Stimulated activated CD4-positive, alpha-beta T cell treated with anti-CD3 and anti-CD28 coated beads, Interleukin-4, amount 100 ng/mL, for 24 hours (primary cell): ENCODE measurements around the gene APOF.
A peak's percentile ranks its signal among the peaks of the same experiment; 100 is the strongest.
"Not testable (repeated sequence)": the region's sequence is repeated elsewhere in the genome, so short reads cannot be mapped to it uniquely, and the experiment has no call there.

Experiments used
- DNase-seq: peaks from one replicate; pipeline ENCODE4 v3.0.0-alpha.2; 2020

The APOF gene

GRCh38 chr12:56330936-56331490 is 31.6 kb downstream of the APOF start:
- no peak for DNase-seq

GRCh38 chr12:56326533-56326932 is 36.1 kb downstream of the APOF start:
- no peak for DNase-seq

- DNase-seq: no peak
Measured at GRCh38 chr12:56326126-56326525, 36.5 kb downstream of the APOF start.

DNA sequence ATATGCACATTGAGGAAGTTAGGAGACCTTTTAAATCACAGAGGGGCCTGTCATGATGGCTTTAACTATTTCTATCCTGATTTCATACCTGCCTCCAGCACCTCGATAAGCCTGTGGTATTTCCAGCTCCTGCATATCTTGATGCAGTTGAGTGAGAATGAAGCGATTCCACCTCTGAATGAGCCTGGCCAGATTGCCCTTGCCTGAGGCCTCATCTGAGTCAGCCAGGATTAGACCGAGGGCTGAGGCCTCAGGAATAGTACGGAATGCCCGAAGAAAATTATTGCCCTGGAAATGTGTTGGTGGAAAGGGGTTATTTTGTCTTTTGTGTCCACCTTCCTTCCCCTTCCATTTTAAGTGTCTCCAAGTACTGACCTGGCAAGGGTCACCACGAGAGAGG is 38.5 kb downstream of the APOF start:
- no peak for DNase-seq

DNA sequence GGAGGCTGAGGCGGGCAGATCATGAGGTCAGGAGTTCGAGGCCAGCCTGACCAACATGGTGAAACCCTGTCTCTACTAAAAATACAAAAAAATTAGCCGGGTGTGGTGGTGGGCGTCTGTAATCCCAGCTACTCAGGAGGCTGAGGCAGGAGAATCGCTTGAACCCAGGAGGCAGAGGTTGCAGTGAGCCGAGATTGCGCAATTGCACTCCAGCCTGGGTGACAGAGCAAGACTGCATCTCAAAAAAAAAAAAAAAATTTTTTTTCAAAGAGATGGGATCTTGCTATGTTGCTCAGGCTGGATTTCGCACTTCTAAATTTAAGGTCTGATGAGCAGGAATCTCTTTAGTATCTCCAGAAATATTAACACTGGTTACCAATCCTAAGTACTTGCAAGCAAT is 41.0 kb downstream of the APOF start:
- DNase-seq: not testable (repeated sequence)

- no peak for DNase-seq
Measured at GRCh38 chr12:56321027-56321426, 41.6 kb downstream of the APOF start.

GRCh38 chr12:56317675-56318074 is 45.0 kb downstream of the APOF start:
- no peak for DNase-seq

- DNase-seq: peak; percentile 93
Measured at GRCh38 chr12:56315622-56316473, 46.8 kb downstream of the APOF start, which contains the start of gene CNPY2. TSS of gene CNPY2 (minus strand) at chr12:56315988. CDS start at chr12:56315217, 771 bp downstream.

- DNase-seq: no peak
Measured at GRCh38 chr12:56315249-56315621, 47.4 kb downstream of the APOF start.

DNA sequence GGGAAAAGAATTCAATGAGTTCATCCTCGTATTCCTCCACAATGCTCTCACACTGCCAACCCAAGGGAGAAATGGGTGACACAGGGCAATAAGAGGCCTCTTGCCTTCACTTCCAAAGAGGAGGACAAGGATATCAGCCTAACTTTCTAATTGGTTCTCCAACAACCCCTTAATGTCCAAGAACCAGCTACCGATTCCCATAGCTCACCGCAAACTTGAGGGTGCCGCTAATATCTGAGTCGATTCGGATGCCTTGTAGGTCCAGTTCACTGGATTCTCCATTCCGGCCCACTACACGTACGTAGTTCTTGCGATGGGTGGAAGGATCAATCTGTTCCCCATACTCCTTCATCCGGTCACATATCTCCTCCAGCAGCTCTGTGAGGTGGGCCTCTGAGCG is 51.7 kb downstream of the APOF start:
- no peak for DNase-seq
